NCI-H146 treated with DMSO at 0.1 percent for 48 hours (cell line): ENCODE results near the gene FCRLB.

Experiments
- DNase-seq: peaks from one replicate; lab custom pipeline; 2025; ENCODE audit not compliant: unreplicated experiment; lab: John Stamatoyannopoulos, UW

The FCRLB gene

GRCh38 chr1:161739865-161740566 is 18.7 kb downstream of the FCRLB start:
- DNase-seq, result no peak

- no peak for DNase-seq
Observed at GRCh38 chr1:161740921-161741320, 19.6 kb downstream of the FCRLB start.

DNA sequence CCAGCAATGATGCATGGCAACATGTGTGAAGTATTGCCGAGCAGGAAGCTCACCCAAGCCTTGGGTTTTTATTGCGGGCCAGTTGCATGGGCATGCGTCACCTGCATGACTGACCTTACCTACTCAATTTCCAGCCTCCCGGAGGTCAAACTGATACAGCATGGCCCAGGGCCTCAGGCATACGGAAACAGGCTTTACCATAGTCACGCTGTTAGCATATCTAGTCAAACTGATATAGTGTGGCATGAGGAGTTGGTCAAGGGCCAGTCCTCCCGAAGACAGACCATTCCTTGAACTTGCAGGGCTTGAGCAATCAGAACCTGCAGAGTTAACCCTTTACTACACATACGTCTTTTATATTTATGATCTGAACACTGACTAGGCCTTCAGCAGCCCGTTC is 21.9 kb downstream of the FCRLB start:
- DNase-seq, result no peak

- no peak for DNase-seq
Observed at GRCh38 chr1:161747801-161748200, 26.5 kb downstream of the FCRLB start.

- peak; percentile 92 for DNase-seq
Observed at GRCh38 chr1:161749509-161750407, 28.4 kb downstream of the FCRLB start, which contains the start of gene DUSP12. TSS of gene DUSP12 (plus strand) at chr1:161749786. CDS start at chr1:161749802, 16 bp downstream.

DNA sequence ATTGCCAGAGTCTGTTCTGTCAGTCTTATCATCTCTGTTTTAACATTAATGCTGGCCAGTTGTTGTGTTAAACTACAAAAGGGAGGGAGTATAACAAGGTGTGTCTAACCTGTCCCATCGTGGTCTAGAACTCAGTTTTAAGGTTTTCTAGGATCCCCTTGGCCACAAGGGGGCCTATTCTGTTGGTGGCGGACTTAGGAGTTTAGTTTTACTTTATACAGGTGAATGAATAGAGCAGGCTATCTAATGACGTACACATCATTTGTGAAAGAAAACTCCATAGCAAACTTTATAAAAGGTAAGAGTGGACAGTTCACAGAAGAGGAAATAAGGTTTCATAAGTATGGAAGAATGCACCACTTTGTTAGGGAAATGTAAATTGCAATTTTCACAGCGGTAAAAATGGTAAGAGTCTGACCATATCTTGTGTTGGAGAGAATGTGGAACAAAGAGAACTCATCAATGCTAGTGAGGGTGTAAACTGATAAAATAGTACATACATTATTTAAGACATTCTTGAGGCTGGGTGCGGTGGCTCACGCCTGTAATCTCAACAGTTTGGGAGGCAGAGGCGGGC is 42.3 kb downstream of the FCRLB start:
- no peak for DNase-seq

GRCh38 chr1:161766102-161766981 is 45.0 kb downstream of the FCRLB start, which contains the start of gene ATF6:
TSS of gene ATF6 (plus strand) at chr1:161766320. CDS start at chr1:161766361, 41 bp downstream.
- peak; percentile 89 for DNase-seq

GRCh38 chr1:161768461-161768860 is 47.1 kb downstream of the FCRLB start:
- no peak for DNase-seq

DNA sequence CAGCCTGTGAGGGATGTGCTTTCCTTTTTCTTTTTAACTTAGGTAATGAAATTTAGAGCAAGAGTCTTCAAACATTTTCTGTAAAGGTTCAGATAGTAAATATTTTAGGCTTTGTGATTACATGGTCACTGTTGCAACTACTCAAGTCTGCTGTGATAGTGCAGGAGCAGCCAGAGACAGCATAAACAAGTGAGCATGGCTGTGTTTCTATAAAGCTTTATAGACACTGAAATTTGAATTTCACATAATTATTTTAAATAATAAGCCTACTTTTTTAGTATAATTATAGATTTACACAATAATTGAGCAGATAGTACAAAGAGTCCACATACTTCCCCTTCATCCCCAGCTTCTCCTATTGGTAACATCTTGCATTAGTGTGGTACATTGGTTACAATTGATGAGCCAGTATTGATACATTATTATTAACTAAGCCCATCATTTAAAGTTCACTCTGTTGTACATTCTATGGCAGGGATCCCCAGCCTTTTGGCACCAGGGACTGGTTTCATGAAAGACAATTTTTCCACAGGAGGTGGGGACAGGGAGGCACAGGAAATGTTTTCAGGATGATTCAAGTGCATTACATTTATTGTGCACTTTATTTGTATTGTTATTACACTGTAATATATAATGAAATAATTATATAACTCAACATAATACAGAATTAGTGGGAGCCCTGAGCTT is 47.8 kb downstream of the FCRLB start:
- no peak for DNase-seq

DNA sequence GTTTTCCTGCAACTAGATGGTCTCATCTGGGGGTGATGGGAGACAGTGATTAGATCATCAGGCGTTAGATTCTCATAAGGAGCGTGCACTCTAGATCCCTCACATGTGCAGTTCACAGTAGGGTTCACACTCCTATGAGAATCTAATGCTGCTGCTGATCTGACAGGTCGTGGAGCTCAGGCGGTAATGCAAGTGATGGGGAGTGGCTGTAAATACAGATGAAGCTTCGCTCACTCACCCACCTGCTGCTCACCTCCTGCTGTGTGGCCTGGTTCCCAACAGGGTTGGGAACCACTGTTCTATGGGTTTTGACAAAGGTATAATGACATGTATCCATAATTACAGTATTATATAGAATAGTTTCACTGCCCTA is 48.3 kb downstream of the FCRLB start:
- DNase-seq, result peak; percentile 65

GRCh38 chr1:161770250-161770649 is 48.9 kb downstream of the FCRLB start:
- no peak for DNase-seq

- no peak for DNase-seq
Observed at GRCh38 chr1:161771161-161771560, 49.8 kb downstream of the FCRLB start.

- no peak for DNase-seq
Observed at GRCh38 chr1:161771973-161772372, 50.6 kb downstream of the FCRLB start.

DNA sequence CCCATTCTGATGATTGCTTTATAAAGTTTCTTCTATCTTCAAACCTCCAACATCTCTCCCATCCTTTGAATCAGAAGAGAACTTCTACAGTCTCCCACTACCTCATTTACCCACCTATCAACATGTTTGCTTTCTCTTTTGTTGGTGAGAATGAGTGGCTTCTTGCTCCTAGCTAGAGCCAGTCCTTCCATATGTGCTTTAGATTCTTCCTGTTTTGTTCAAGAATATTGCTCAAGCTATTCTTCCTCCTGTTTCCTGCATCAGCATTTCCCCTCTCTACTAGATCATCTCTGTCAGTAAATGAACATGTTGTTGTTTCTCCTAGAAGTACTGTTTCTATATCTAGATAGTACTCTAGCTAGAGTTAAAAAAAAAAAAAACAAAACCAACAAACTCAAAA is 51.1 kb downstream of the FCRLB start:
- DNase-seq, result no peak

GRCh38 chr1:161773791-161774190 is 52.4 kb downstream of the FCRLB start:
- DNase-seq, result no peak

DNA sequence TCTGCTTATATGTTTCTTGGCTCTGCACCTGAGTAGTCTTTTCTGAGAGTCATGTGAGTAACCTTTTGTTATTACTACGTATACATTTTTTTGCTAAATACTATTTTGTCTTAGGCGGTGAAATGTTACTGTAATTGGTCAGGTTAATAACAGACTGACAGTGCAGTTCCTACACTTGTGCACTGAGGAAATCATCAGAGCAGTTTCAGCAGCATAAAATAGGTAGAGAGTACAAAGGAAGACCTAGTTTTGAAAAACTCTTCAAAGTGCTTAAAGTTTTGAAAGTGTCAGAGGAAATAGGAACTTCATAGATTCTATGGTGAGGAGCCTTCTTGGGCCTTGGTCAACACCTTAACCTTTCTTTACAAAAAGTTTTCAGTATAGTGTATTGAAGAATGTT is 55.9 kb downstream of the FCRLB start:
- DNase-seq, result no peak
